Heart left ventricle (tissue), 13 donors: ENCODE data around the gene FAM120B.

ENCODE experiments used
- CTCF ChIP-seq, 12 donors: fragments of 200-600 bp; sonication (generic) in 4 of 12; IDR thresholded peaks; one replicate each; pipeline versions ENCODE4 v1.5.0 to v1.8.0; 2018 to 2022; ENCODE audit warnings: antibody characterized with exemption in 12 of 12, mild to moderate bottlenecking in 5 of 12
- POLR2A ChIP-seq, 2 donors: fragments of 450-650 bp; IDR thresholded peaks; one replicate each; pipeline ENCODE4 v1.6.1; 2017; ENCODE audit warnings: antibody characterized with exemption in 2 of 2, mild to moderate bottlenecking in 2 of 2, moderate library complexity in 2 of 2
- donor health status: ischemic (EF 13 %, LVEDD 7.1; RV severe dilation, severe dysfunction).
- donor health status: DM: no; HTN: yes; CAD: no.
- donor health status: DM: no; HTN: no; CAD: no.
- donor health status: ischemic (EF 25% LVEDD 6.9; RV normal size, moderate dysfunction).
- donor health status: ischemic (EF 25% LVEDD 5.7; RV mildly dilated, moderate dysfunction).
- donor health status: ischemic (EF 35%, LVEDD 5.7; RV mildly dilated, moderate dysfunction).
- donor health status: nonischemic (EF 11% LVEDD 7.7; RV severe dilation, severe dysfunction).
- donor health status: DM: yes; HTN: yes; CAD: no.
- donor health status: PGD.
- donor health status: ischemic (EF 29% LVEDD 5.4; RV normal size, mild dysfunction).
- donor health status: nonischemic (EF 23%, LVEDD 6.1; RV moderate dilation, normal function).

- TF ChIP-seq CTCF (IDR thresholded peaks at IDR 0.05) (no peak), POLR2A (IDR thresholded peaks at IDR 0.05) (no peak)
These were observed 141.0 kb downstream of the FAM120B start for GRCh38 chr6:170447561-170447930.
